HG03558 (cell line): ENCODE results near the gene SYT6.

Experiments used
- ATAC-seq: cut with Tn5 transposase; IDR thresholded peaks from one replicate; pipeline ENCODE4 v1.9.1; 2021; ENCODE audit warnings: moderate number of reproducible peaks; ENCODE audit not compliant: unreplicated experiment; ENCODE audit errors: extremely low read depth

SYT6 gene

GRCh38 chr1:114122941-114123618 lies 30.6 kb downstream of the SYT6 start:
- ATAC-seq, result no peak

- no peak for ATAC-seq
Measured at GRCh38 chr1:114118351-114118990, 35.2 kb downstream of the SYT6 start.

- ATAC-seq, result no peak
Measured at GRCh38 chr1:114117654-114118053, 36.0 kb downstream of the SYT6 start.

GRCh38 chr1:114116086-114116485 lies 37.6 kb downstream of the SYT6 start:
- ATAC-seq, result no peak

GRCh38 chr1:114114185-114115094 lies 39.2 kb downstream of the SYT6 start:
- no peak for ATAC-seq

- ATAC-seq, result no peak
Measured at GRCh38 chr1:114113411-114114184, 40.1 kb downstream of the SYT6 start.

- no peak for ATAC-seq
Measured at GRCh38 chr1:114112775-114113174, 40.9 kb downstream of the SYT6 start.

- ATAC-seq, result no peak
Measured at GRCh38 chr1:114111731-114112641, 41.7 kb downstream of the SYT6 start.

- ATAC-seq, result no peak
Measured at GRCh38 chr1:114109981-114110380, 43.7 kb downstream of the SYT6 start.

GRCh38 chr1:114108751-114109255 lies 44.9 kb downstream of the SYT6 start:
- no peak for ATAC-seq

GRCh38 chr1:114107474-114108435 lies 45.9 kb downstream of the SYT6 start:
- no peak for ATAC-seq

- no peak for ATAC-seq
Measured at GRCh38 chr1:114105421-114105979, 48.2 kb downstream of the SYT6 start.

- ATAC-seq, result no peak
Measured at GRCh38 chr1:114104949-114105348, 48.7 kb downstream of the SYT6 start.

GRCh38 chr1:114103992-114104391 lies 49.7 kb downstream of the SYT6 start:
- ATAC-seq, result no peak

GRCh38 chr1:114102136-114102535 lies 51.5 kb downstream of the SYT6 start:
- ATAC-seq, result no peak

- ATAC-seq, result no peak
Measured at GRCh38 chr1:114100148-114100547, 53.5 kb downstream of the SYT6 start.

- ATAC-seq, result no peak
Measured at GRCh38 chr1:114099268-114099667, 54.4 kb downstream of the SYT6 start.

GRCh38 chr1:114097109-114097508 lies 56.6 kb downstream of the SYT6 start:
- ATAC-seq, result no peak
